Measurements from ENCODE around the gene VWA8.
"Not testable (repeated sequence)": the region's sequence is repeated elsewhere in the genome, so short reads cannot be mapped to it uniquely, and the experiment has no call there.

VWA8 gene

GRCh38 chr13:41835871-41836270 lies 125.0 kb downstream of the VWA8 start:
- H3K9me3 ChIP-seq, result no peaks in the 10 kb centered on the region
- no peak overlapping the region for H3K4me3 ChIP-seq
- no peak for TF ChIP-seq CTCF (IDR thresholded peaks at IDR 0.05)
- no peaks in the 10 kb centered on the region for H3K27me3 ChIP-seq
- peaks cover 5 to 11% (median 5%) of the 10 kb centered on the region in 3 donors for H3K36me3 ChIP-seq
- H3K4me1 ChIP-seq, result peaks cover 0 to 3% (median 0%) of the 10 kb centered on the region in 4 donors
- DNase-seq, result no peak
- H3K27ac ChIP-seq, result no peak overlapping the region
- intact Hi-C loops (cut with DNase I; ENCODE audit: low total_unique reads), result no loop called here

GRCh38 chr13:41834697-41835096 lies 126.2 kb downstream of the VWA8 start:
- H3K4me1 ChIP-seq; H3K27me3 ChIP-seq; DNase-seq; H3K9me3 ChIP-seq; H3K4me3 ChIP-seq; H3K27ac ChIP-seq; intact Hi-C loops (cut with DNase I; ENCODE audit: low total_unique reads): not testable (repeated sequence)
- peaks cover 5 to 11% (median 5%) of the 10 kb centered on the region in 3 donors for H3K36me3 ChIP-seq

- Histone ChIP-seq H3K36me3 (peaks cover 5 to 11% (median 5%) of the 10 kb centered on the region in 3 donors), H3K4me1 (peaks cover 0 to 3% (median 0%) of the 10 kb centered on the region in 4 donors), H3K27ac (no peak overlapping the region), H3K4me3 (no peak overlapping the region), H3K27me3 (no peaks in the 10 kb centered on the region), H3K9me3 (no peaks in the 10 kb centered on the region)
- DNase-seq, result no peak
- intact Hi-C loops (cut with DNase I; ENCODE audit: low total_unique reads), result no loop called here
- TF ChIP-seq CTCF (IDR thresholded peaks at IDR 0.05), result no peak
These were observed 127.1 kb downstream of the VWA8 start for GRCh38 chr13:41833831-41834230.

GRCh38 chr13:41833201-41833600 lies 127.7 kb downstream of the VWA8 start:
- DNase-seq, result no peak
- Histone ChIP-seq H3K9me3 (no peaks in the 10 kb centered on the region), H3K4me1 (peaks cover 0 to 3% (median 0%) of the 10 kb centered on the region in 4 donors), H3K27ac (no peak overlapping the region), H3K27me3 (no peaks in the 10 kb centered on the region), H3K36me3 (peaks cover 5 to 11% (median 5%) of the 10 kb centered on the region in 3 donors), H3K4me3 (no peak overlapping the region)
- intact Hi-C loops (cut with DNase I; ENCODE audit: low total_unique reads), result no loop called here
- TF ChIP-seq CTCF (IDR thresholded peaks at IDR 0.05), result no peak

GRCh38 chr13:41827507-41828213 lies 133.2 kb downstream of the VWA8 start:
- H3K9me3 ChIP-seq, result no peaks in the 10 kb centered on the region
- no peak overlapping the region for H3K4me3 ChIP-seq
- intact Hi-C loops (cut with DNase I; ENCODE audit: low total_unique reads), result no loop called here
- peaks cover 5% of the 10 kb centered on the region in 3 donors for H3K36me3 ChIP-seq
- TF ChIP-seq CTCF (IDR thresholded peaks at IDR 0.05), result no peak
- H3K27ac ChIP-seq, result peak overlapping the region; percentile 12 to 35
- DNase-seq, result peak; percentile 57 to 66
- H3K4me1 ChIP-seq, result peaks cover 0 to 16% (median 4%) of the 10 kb centered on the region in 4 donors
- H3K27me3 ChIP-seq, result no peaks in the 10 kb centered on the region

GRCh38 chr13:41825691-41826090 lies 135.2 kb downstream of the VWA8 start:
- H3K4me3 ChIP-seq, result no peak overlapping the region
- H3K4me1 ChIP-seq, result peaks cover 0 to 16% (median 4%) of the 10 kb centered on the region in 4 donors
- no peaks in the 10 kb centered on the region for H3K9me3 ChIP-seq
- no peak overlapping the region for H3K27ac ChIP-seq
- DNase-seq, result no peak
- no peaks in the 10 kb centered on the region for H3K27me3 ChIP-seq
- no peak for TF ChIP-seq CTCF (IDR thresholded peaks at IDR 0.05)
- H3K36me3 ChIP-seq, result no peaks in the 10 kb centered on the region
- intact Hi-C loops (cut with DNase I; ENCODE audit: low total_unique reads), result no loop called here

Measured in tibial artery (tissue), 4 donors.